ENCODE measurements around the gene FUT8.
A peak's percentile ranks its signal among the peaks of the same experiment; 100 is the strongest.

FUT8 gene

DNA sequence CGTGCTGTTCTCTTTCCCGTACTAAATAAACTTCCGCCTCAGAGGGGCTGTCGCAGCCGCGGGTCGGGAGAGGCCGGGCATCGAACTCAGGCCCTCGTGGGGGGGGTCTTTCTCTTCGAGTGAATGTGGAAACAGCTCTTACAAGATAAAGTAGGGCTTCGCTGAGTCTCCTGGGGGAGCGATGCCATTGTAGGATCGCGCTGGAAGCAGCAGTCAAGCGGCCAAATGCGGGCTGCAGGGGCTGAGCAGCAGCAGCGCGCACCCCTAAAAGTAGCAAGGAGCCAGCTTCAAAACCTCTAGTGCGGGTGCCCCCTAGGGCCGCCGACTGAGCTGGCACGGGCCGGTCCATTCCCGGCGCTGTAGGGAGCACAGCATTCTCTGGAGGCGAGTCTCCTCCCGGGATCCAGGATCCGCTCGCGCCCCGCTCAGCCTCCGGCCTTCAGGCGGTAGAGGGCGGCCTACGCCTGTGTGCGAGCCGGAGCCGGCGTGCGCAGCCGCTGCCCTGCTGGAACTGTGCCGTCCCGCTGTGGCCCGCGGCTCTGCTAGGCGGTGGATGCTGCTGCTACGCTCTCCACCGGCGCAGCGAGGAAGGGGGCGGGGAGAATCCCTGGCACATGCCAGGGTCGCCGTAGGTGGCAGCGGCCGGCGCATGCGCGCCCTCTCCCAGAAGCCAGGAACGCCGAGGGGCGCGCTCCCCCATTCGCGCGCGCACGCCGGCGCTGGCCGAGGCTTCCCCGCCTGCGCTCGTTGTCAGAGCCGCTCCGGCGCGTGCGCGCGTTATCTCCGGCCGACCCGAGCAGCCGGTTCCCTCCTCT lies at the start of gene FUT8:
FUT8 (plus strand) TSS at position 699 of the 815 bp plus-strand sequence. CDS start 148,834 bp downstream, outside the sequence.
- peak; percentile 96 for DNase-seq (ENCODE audit: low spot score)
- Histone ChIP-seq H3K27ac (peak within 1 kb of the TSS; percentile 91 to 93), H3K4me3 (peak within 1 kb of the TSS; percentile 73)
- TF ChIP-seq, protein P1, sequence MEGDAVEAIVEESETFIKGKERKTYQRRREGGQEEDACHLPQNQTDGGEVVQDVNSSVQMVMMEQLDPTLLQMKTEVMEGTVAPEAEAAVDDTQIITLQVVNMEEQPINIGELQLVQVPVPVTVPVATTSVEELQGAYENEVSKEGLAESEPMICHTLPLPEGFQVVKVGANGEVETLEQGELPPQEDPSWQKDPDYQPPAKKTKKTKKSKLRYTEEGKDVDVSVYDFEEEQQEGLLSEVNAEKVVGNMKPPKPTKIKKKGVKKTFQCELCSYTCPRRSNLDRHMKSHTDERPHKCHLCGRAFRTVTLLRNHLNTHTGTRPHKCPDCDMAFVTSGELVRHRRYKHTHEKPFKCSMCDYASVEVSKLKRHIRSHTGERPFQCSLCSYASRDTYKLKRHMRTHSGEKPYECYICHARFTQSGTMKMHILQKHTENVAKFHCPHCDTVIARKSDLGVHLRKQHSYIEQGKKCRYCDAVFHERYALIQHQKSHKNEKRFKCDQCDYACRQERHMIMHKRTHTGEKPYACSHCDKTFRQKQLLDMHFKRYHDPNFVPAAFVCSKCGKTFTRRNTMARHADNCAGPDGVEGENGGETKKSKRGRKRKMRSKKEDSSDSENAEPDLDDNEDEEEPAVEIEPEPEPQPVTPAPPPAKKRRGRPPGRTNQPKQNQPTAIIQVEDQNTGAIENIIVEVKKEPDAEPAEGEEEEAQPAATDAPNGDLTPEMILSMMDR (IDR thresholded peaks at IDR 0.05) = no peak

DNA sequence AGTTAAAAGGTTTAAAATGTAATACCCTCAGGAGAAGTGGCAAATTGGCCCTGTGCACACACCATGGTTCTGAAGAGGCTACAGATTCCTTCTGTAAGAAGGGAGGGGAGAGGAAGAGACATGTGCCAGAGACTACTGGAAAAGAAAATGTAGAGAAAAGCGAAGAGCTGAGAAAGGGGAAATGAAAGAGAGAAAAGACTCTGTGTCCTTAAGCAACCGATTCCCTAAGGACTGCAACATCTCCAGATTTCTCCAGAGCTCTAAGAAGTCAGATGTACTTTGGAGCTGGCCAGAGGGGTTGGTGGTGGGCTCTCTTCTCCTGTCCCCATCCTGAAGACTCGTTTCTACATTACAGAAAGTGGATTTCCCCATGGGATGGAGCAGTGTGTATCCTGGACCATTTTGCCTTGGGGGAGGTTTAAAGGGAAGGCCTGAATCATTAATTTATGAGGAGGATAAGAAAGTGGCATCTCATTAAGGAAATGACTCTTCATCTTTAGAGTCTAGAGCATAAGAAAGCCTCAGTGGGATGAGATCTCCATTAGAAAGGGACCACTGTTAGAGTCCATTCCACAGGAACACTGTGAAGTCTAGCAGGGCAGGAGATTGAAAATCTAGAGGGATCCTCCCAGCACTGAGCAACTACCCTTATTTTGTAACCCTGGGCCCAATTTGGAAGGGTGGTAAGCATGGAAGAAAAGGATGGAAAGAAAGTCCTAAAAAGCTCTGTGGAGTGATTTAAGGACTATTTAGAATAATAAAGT lies 45.5 kb upstream of the FUT8 start:
- DNase-seq (ENCODE audit: low spot score) = no peak
- TF ChIP-seq, protein P1 (IDR thresholded peaks at IDR 0.05) = no peak
- H3K27ac ChIP-seq = no peak overlapping the region
- no peak overlapping the region for H3K4me3 ChIP-seq

DNA sequence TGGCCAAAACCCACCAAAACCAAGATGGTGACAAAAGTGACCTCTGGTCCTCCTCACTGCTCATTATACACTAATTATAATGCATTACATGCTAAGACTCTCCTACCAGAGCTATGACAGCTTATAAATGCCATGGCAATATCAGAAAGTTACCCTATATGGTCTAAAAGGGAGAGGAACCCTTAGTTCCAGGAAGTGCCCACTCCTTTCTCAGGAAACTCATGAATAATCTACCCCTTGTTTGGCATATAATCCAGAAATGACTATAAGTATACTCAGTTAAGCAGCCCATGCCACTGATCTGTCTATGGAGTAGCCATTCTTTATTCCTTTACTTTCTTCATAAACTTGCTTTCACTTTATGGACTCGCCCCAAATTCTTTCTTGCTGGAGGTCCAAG lies 43.0 kb upstream of the FUT8 start:
- Histone ChIP-seq H3K27ac (no peak overlapping the region), H3K4me3 (no peak overlapping the region)
- DNase-seq (ENCODE audit: low spot score) = no peak
- TF ChIP-seq, protein P1 (IDR thresholded peaks at IDR 0.05) = no peak

DNA sequence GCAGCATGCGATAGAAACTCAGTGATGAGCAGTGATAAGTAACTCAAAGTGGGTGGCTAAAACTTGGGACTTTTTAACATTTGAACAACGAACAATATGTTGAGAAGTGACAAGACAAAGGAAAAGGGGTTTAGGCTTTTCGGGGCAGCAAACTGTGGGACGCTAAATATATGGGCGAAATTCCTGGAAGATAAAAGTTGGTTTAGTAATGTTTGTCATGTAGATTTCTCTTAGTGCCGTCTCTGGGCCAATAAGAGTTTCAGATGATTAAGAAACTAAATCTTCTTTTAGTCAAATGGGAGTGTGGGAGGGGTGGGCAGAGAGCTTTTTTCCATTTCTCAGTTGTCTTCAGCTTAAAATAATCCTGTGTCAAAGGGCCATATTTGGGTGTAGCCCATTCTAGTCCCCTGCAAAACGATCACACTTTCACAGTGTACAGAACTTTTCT lies 41.7 kb upstream of the FUT8 start:
- no peak overlapping the region for H3K27ac ChIP-seq
- DNase-seq (ENCODE audit: low spot score) = no peak
- H3K4me3 ChIP-seq = no peak overlapping the region
- TF ChIP-seq, protein P1 (IDR thresholded peaks at IDR 0.05) = no peak

DNA sequence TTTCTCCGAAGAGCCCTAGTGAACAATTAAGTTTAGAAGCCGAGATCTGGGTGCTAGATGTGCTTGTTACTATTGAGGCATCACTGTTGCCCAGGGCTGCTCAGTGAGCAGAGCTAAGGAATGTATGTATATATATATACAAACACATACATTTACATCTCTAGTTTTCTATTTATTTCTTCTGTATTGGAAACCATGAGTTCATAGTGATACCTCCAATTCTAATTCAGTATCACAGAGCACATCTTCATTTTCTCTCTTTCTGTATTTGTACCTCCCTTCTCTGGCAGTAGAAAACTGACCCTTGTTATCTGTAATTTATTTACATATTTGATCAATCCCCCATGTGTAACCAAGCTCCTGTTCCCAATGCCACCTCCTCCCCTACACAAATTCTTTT lies 40.7 kb upstream of the FUT8 start:
- DNase-seq (ENCODE audit: low spot score) = no peak
- no peak overlapping the region for H3K4me3 ChIP-seq
- TF ChIP-seq, protein P1 (IDR thresholded peaks at IDR 0.05) = no peak
- no peak overlapping the region for H3K27ac ChIP-seq

DNA sequence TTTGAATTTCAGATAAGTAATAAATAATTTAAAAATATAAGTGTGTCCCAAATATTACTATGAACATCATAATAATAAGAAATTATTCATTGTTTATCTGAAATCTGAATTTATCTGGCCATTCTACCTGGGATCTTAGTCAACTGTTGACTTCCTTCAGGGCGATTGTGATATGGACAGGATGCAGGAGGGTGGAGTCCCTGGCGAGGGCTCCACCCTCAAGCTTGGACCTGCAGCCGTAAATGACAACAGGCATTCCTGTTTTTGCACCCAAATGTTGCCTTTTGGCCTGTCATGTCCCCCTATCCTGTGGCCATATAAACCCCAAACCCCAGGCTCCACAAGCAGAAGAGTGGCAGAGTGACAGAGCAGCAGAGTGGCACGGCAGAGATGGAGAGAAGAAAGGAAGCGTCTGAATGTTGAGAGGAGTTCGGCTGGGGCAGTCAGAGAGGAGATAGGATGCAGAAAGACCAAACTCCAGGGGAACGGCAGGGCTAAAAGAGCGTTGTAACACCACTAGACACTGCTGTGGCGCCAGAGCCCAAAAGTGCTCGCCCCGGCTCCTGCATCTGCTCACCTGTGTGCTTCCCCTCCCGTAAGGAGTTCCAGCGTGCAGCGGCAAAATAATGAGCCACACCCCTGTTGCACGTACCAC lies 39.4 kb upstream of the FUT8 start:
- DNase-seq (ENCODE audit: low spot score) = no peak
- TF ChIP-seq, protein P1 (IDR thresholded peaks at IDR 0.05) = no peak
- Histone ChIP-seq H3K4me3 (no peak overlapping the region), H3K27ac (no peak overlapping the region)
